ENCODE measurements around the gene CBR3. TPM values are rescaled to one million over a fixed set of nuclear protein-coding genes. Genes with fewer than 3 reads are reported as not detected.
A peak's percentile ranks its signal among the peaks of the same experiment; 100 is the strongest.

CBR3 gene
- total RNA-seq, 1 experiment from 2014 or later: not detected

- BruUV-seq (replicated peaks): no TSS peak
- Mint-ChIP-seq H3K36me3 (ENCODE audit: insufficient read depth, unreplicated experiment) (no peaks in the 10 kb centered on the region), H3K27ac (ENCODE audit: unreplicated experiment) (peak overlapping the region; percentile 31), H3K27me3 (ENCODE audit: insufficient read depth, unreplicated experiment) (no peaks in the 10 kb centered on the region), H3K4me1 (ENCODE audit: low read depth, unreplicated experiment) (peaks cover 13% of the 10 kb centered on the region), H3K4me3 (ENCODE audit: unreplicated experiment) (no peak overlapping the region), H3K9me3 (ENCODE audit: unreplicated experiment) (no peaks in the 10 kb centered on the region)
- Histone ChIP-seq H3K4me3 (ENCODE audit: low read depth, low read length) (no peak overlapping the region), H3K27me3 (replicated peaks; ENCODE audit: control insufficient read depth, insufficient read depth, low read length) (no peaks in the 10 kb centered on the region), H3K9me3 (no peaks in the 10 kb centered on the region), H3K4me1 (peaks cover 15% of the 10 kb centered on the region), H3K36me3 (ENCODE audit: control insufficient read depth, insufficient read depth, low read length) (no peaks in the 10 kb centered on the region)
- ChIA-PET POLR2A (no interaction called here), CTCF (interaction anchor here (0.6 kb wide), 1 partner anchor 1166 kb away, joined by 3 read pairs; no protein-coding TSS in a partner anchor)
- DNase-seq: no peak
- intact Hi-C loops (cut with micrococcal nuclease; ENCODE audit: unreplicated experiment): no loop called here
- TF ChIP-seq CTCF (IDR thresholded peaks at IDR 0.05; ENCODE audit: insufficient read depth in 1 of 2, low read depth in 1 of 2, low read length in 1 of 2, severe bottlenecking in 1 of 2, unreplicated experiment in 1 of 2): no peak
Measured at GRCh38 chr21:36105327-36105842, 29.5 kb upstream of the CBR3 start.

- Histone ChIP-seq H3K4me1 (peaks cover 8% of the 10 kb centered on the region), H3K36me3 (ENCODE audit: control insufficient read depth, insufficient read depth, low read length) (no peaks in the 10 kb centered on the region), H3K9me3 (no peaks in the 10 kb centered on the region), H3K4me3 (ENCODE audit: low read depth, low read length) (no peak overlapping the region), H3K27me3 (replicated peaks; ENCODE audit: control insufficient read depth, insufficient read depth, low read length) (no peaks in the 10 kb centered on the region)
- no peaks in the 10 kb centered on the region for H3K27me3 Mint-ChIP-seq (ENCODE audit: insufficient read depth, unreplicated experiment)
- H3K4me1 Mint-ChIP-seq (ENCODE audit: low read depth, unreplicated experiment): peaks cover 19% of the 10 kb centered on the region
- no peak overlapping the region for H3K27ac Mint-ChIP-seq (ENCODE audit: unreplicated experiment)
- no peak for TF ChIP-seq CTCF (IDR thresholded peaks at IDR 0.05; ENCODE audit: insufficient read depth in 1 of 2, low read depth in 1 of 2, low read length in 1 of 2, severe bottlenecking in 1 of 2, unreplicated experiment in 1 of 2)
- intact Hi-C loops (cut with micrococcal nuclease; ENCODE audit: unreplicated experiment): no loop called here
- H3K9me3 Mint-ChIP-seq (ENCODE audit: unreplicated experiment): no peaks in the 10 kb centered on the region
- POLR2A ChIA-PET: no interaction called here
- H3K4me3 Mint-ChIP-seq (ENCODE audit: unreplicated experiment): no peak overlapping the region
- DNase-seq: no peak
- CTCF ChIA-PET: no interaction called here
- no TSS peak for BruUV-seq (replicated peaks)
- H3K36me3 Mint-ChIP-seq (ENCODE audit: insufficient read depth, unreplicated experiment): no peaks in the 10 kb centered on the region
Measured at GRCh38 chr21:36109868-36110267, 25.0 kb upstream of the CBR3 start.

- Histone ChIP-seq H3K36me3 (ENCODE audit: control insufficient read depth, insufficient read depth, low read length) (no peaks in the 10 kb centered on the region), H3K4me1 (peaks cover 8% of the 10 kb centered on the region), H3K4me3 (ENCODE audit: low read depth, low read length) (no peak overlapping the region), H3K9me3 (no peaks in the 10 kb centered on the region), H3K27me3 (replicated peaks; ENCODE audit: control insufficient read depth, insufficient read depth, low read length) (no peaks in the 10 kb centered on the region)
- intact Hi-C loops (cut with micrococcal nuclease; ENCODE audit: unreplicated experiment): no loop called here
- BruUV-seq (replicated peaks): no TSS peak
- Mint-ChIP-seq H3K4me3 (ENCODE audit: unreplicated experiment) (no peak overlapping the region), H3K27ac (ENCODE audit: unreplicated experiment) (no peak overlapping the region), H3K27me3 (ENCODE audit: insufficient read depth, unreplicated experiment) (no peaks in the 10 kb centered on the region), H3K36me3 (ENCODE audit: insufficient read depth, unreplicated experiment) (no peaks in the 10 kb centered on the region), H3K4me1 (ENCODE audit: low read depth, unreplicated experiment) (peaks cover 14% of the 10 kb centered on the region), H3K9me3 (ENCODE audit: unreplicated experiment) (no peaks in the 10 kb centered on the region)
- ChIA-PET POLR2A (no interaction called here), CTCF (interaction anchor here (0.9 kb wide), 1 partner anchor 51 kb away, joined by 4 read pairs; no protein-coding TSS in a partner anchor)
- TF ChIP-seq CTCF (IDR thresholded peaks at IDR 0.05; ENCODE audit: insufficient read depth in 1 of 2, low read depth in 1 of 2, low read length in 1 of 2, severe bottlenecking in 1 of 2, unreplicated experiment in 1 of 2): no peak
- DNase-seq: no peak
Measured at GRCh38 chr21:36111238-36111637, 23.6 kb upstream of the CBR3 start.
